A673 (cell line): ENCODE measurements around the gene REC114.

ENCODE experiments used
- EZH2 ChIP-seq: fragments of 200-600 bp; sonication (generic); IDR thresholded peaks from 2 replicates; pipeline ENCODE4 v1.6.1; 2017; ENCODE audit warnings: borderline replicate concordance, low read depth, mild to moderate bottlenecking, mixed read lengths, antibody characterized with exemption, low read length; ENCODE audit not compliant: poor library complexity, severe bottlenecking
- TF ChIP-seq, protein P1 (sequence below): fragments of 300-800, 200-600 bp; sonication (generic); conservative IDR thresholded peaks from 2 replicates; pipeline ENCODE4 v1.5.1; 2017; ENCODE audit warnings: low read depth, mild to moderate bottlenecking, antibody characterized with exemption, low read length, moderate library complexity, mixed read lengths

DNA sequence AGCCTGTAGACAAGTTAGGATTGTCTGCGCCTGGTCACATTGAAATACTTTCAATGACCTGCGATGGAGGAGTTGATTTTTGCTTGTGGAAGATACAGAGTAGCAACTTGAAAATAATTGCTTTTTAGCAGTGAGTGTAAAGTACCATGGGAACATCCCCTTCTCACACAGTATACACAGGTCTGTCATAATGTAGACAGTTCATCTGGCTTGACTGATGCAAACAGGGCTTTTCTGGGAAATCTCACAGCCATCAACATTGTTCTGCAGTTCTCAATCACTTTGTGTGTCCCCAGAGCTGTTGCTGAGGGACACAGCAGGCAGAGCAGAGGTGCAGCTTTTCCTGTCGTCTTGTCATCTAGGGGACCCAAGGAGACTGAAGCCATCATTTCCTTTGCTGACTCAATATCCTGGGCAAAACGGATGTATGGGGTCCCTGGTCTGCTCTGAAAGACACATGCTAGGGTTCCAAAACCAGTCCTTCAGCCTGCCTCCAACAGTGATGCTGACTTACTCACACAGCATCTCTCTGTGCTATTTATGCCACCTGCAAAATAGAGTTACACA lies 5.3 kb upstream of the REC114 start:
- TF ChIP-seq, protein P1, sequence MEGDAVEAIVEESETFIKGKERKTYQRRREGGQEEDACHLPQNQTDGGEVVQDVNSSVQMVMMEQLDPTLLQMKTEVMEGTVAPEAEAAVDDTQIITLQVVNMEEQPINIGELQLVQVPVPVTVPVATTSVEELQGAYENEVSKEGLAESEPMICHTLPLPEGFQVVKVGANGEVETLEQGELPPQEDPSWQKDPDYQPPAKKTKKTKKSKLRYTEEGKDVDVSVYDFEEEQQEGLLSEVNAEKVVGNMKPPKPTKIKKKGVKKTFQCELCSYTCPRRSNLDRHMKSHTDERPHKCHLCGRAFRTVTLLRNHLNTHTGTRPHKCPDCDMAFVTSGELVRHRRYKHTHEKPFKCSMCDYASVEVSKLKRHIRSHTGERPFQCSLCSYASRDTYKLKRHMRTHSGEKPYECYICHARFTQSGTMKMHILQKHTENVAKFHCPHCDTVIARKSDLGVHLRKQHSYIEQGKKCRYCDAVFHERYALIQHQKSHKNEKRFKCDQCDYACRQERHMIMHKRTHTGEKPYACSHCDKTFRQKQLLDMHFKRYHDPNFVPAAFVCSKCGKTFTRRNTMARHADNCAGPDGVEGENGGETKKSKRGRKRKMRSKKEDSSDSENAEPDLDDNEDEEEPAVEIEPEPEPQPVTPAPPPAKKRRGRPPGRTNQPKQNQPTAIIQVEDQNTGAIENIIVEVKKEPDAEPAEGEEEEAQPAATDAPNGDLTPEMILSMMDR = no peak
- no peak for TF ChIP-seq EZH2
